HG03432 (cell line): Measurements from ENCODE around the gene FAM131A.

Experiments
- ATAC-seq: cut with Tn5 transposase; IDR thresholded peaks from one replicate; pipeline ENCODE4 v1.9.1; 2021; ENCODE audit warnings: mild to moderate bottlenecking, moderate library complexity; ENCODE audit not compliant: unreplicated experiment

FAM131A gene

DNA sequence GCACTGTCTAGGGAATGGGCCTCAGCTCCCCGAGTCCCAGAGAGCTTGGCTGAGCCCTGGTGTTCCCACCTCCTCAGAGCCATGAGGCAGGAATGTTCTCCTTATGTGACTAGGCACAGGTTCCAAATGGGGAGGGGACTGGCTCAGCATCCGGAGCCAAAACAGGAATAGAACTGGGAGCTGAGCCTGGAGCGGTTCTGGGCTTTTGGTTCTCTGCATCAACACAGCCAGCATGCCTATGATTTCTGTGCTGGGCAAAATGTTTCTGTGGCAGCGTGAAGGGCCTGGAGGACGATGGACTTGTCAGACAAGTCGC lies at the start of gene FAM131A:
Gene FAM131A (plus strand): TSS at position 202 of the 316 bp plus-strand sequence. CDS start 31 bp downstream, at position 233.
- ATAC-seq, result no peak

- no peak for ATAC-seq
Observed at GRCh38 chr3:184289426-184289938, 47.9 kb upstream of the FAM131A start.

DNA sequence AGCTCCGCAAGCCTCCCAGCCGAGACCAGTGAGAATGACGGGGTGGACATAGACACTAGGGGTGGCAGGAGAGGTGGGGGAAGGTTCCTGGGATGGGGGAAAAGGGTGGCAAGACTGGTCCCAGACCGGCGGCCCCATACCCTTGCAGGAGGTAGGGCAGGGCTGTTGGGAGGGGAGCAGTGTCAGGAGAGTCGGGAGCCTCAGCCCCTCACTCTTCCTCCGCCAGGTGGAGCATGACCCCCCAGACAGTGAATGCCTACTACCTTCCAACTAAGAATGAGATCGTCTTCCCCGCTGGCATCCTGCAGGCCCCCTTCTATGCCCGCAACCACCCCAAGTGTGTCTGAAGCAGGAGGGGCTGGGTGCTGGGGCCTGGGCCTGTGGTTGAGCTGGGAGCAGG lies 47.1 kb upstream of the FAM131A start:
- ATAC-seq, result no peak

- ATAC-seq, result no peak
Observed at GRCh38 chr3:184291044-184291737, 46.2 kb upstream of the FAM131A start.

GRCh38 chr3:184291738-184292445 lies 45.5 kb upstream of the FAM131A start:
- no peak for ATAC-seq

DNA sequence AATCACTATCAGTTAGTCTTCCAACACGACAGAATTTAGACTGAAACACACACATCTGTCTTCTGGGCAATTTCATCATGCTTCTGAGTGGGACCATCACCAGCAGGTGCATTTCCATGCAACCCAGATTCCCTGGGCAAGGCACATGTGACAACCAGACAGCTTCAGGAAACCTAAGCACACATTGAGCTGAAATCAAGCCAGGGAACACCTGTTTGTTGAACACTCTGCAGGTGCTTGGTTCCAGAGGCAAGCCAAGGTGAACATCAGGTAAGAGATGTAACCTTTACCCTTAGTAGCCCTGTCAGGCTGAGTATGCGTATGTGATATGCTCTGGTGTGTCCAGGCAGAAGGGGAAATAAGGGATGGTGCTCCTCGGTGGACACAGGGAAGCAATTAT lies 41.6 kb upstream of the FAM131A start:
- ATAC-seq, result no peak

DNA sequence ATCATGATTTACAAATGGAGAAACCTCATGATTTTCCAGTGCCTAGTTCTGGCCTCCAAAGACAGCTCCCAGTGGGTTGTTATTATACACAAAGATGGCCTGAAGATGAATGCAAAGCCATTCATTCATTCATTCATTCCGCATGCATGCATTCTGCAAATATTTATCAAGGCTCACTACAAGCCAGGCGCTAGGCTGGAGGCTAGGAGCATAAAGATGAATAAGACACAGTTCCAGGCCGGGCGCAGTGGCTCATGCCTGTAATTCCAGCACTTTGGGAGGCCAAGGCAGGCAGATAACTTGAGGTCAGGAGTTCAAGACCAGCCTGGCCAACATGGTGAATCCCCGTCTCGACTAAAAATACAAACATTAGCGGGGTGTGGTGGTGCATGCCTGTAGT lies 40.8 kb upstream of the FAM131A start:
- ATAC-seq, result no peak

- peak; percentile 92 for ATAC-seq
Observed at GRCh38 chr3:184298759-184299487, 38.5 kb upstream of the FAM131A start, which contains the start of gene PSMD2. PSMD2 (plus strand) TSS chr3:184299241; CDS start chr3:184299267, 26 bp downstream.

DNA sequence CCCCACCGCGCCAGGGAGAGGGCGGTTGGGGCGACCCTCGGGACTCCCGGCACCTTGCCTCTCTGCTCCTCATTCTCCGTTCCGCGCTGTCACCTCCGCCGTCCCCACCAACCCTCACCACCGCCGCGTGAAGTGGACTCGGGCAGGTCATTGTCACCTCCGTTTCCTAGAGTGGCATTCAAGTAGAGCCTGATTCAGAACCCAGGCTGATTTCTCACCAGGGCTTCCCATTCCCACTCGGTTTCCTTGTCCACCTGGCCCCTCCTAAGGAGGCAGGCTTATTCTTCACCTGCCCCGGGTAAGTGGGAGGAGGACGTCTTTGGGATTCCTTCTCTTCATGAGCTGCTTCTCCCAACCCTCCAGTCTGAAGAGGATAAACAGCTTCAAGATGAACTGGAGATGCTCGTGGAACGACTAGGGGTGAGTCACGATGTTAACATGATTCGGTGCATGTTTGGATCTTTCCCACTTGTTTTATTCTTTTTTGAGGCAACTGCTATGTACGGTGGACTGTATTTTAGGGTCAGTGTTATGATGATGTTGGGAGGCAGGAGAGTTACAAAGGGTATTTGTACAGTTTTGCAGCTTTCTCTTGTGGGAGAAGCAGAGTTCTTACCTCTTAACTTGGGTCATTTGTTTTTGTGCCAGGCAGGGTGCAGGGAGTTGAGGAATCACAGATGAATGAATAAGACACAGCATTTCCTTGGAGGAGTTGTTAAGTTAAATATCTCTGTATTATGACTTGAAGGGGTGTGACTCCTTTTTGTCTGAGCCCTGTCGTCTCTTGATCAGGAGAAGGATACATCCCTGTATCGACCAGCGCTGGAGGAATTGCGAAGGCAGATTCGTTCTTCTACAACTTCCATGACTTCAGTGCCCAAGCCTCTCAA lies 37.7 kb upstream of the FAM131A start:
- ATAC-seq, result peak; percentile 12

DNA sequence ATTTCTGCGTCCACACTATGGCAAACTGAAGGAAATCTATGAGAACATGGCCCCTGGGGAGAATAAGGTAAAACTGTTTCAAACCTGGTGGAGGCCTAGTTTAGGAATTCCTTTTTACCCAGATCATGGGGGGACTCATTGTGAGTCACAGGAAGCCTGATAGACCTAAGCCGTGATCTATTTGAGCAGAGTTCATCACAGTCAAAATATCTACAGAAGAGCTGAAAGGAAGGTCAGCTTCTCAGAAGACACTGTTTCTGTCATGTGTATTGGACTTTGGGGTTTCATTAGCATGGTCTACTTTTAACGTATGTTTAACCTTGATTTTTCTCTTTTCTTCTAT lies 37.1 kb upstream of the FAM131A start:
- ATAC-seq, result no peak

GRCh38 chr3:184305577-184305976 lies 31.8 kb upstream of the FAM131A start:
- no peak for ATAC-seq

DNA sequence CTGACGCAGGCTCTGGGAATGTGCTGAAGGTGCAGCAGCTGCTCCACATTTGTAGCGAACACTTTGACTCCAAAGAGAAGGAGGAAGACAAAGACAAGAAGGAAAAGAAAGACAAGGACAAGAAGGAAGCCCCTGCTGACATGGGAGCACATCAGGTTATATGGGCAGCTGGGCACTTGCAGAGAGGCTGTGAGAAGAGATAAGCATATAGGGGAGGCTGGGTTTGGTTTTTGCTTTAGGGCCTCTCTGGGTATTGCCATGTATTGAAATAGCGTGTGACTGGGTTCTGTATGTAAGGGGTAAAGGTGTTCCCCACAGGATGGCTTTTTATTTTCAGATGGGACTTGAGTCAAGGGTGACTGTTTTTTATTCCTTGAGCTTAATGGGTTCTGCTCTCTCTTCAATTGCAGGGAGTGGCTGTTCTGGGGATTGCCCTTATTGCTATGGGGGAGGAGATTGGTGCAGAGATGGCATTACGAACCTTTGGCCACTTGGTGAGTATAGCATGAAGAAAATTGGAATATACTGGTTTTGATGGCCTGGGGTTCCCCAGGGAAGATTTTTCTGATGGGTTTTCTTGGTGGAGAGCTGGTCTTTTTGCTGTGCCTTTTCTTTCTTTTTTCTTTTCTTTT lies 30.9 kb upstream of the FAM131A start:
- no peak for ATAC-seq

DNA sequence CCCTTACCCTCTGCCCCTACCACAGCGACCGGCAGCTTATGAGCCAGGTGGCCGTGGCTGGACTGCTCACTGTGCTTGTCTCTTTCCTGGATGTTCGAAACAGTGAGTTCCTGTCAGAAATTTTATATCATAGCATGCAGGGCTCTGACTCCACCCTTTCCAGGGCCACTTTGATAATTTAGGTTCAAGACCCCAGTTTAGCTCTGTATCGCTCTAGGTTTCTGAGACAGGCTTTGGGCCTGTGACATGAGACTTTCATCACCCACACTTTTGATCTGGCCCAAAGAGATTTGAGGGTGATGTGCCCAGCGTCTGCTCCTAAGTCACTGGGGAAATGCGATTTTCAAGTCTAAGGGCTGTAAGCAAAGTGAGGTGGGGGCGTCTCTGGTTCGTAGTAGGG lies 29.5 kb upstream of the FAM131A start:
- ATAC-seq, result no peak

- no peak for ATAC-seq
Observed at GRCh38 chr3:184308744-184309143, 28.7 kb upstream of the FAM131A start.

- no peak for ATAC-seq
Observed at GRCh38 chr3:184311633-184312032, 25.8 kb upstream of the FAM131A start.

- ATAC-seq, result peak; percentile 87
Observed at GRCh38 chr3:184314363-184314699, 23.1 kb upstream of the FAM131A start, which contains the start of gene EIF4G1. EIF4G1 (plus strand) TSS chr3:184314606; CDS start chr3:184315797, 1,191 bp downstream.

DNA sequence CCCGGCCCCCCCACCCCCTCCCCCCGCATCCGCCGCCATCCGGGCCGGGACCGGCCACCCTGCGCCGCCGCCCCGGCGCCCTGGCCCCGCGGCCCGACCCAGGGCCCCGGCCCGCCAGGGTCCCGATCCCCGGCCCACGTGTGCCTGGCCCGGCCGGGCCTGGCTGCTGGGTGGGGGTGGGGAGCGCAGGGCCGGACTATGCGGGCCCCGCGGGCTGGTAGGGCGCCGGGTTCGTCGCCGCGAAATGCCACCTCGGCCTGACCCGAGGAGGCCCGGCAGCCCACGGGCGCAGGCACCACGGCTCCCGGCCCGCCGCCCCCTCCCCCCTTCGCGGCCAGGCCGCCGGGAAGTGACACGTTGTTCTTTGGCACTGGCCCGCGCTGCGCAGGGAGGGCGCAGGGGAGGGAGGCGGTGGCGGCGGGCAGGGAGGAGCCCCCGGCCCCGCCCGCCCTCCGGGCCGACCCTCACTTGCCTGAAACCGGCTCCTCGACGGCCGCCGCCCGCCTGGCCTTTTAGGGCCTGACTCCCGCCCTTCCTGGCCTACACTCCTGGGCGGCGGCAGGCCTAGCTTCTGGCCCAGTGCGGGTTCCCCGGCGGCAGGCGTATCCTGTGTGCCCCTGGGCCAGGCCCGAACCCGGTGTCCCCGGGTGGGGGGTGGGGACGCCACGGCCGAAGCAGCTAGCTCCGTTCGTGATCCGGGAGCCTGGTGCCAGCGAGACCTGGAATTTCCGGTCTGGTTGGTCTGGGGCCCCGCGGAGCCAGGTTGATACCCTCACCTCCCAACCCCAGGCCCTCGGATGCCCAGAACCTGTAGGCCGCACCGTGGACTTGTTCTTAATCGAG lies 22.5 kb upstream of the FAM131A start:
- peak; percentile 50 for ATAC-seq

DNA sequence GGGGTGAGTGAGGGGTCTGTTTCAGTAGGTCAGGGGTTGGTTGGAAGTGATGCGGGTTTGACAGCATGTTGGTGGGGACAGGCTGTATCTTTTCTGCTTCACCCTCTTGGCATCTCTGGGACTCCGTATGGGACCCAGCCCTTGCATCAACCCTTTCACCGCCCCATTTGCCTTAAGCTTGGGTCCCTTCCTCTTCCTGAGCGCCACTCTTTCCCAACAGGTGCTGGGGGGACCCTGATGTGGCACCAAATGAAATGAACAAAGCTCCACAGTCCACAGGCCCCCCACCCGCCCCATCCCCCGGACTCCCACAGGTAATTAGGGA lies 21.9 kb upstream of the FAM131A start:
- ATAC-seq, result peak; percentile 4

- no peak for ATAC-seq
Observed at GRCh38 chr3:184315871-184316661, 21.3 kb upstream of the FAM131A start.
